ENCODE results near the gene SETD5.

Gene SETD5

DNA sequence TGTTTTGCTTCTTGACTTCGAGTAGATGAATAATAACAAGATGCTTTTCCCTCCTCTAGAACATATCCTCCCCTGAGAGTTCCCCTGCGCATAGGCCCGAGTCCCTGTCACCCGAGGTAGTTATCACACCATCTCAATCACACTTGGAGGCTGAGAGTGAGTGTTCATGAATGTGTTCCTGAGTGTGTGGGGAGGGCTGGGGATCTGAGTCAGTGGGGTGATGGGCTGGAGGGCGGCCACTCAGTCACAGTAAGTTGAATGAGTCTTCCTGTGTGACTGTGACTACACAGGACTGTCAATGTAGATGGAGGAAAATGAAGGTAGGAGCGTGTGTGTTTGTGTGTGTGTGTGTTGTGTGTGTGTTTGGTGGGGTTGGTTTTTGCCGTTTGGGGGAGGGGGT lies 71.0 kb downstream of the SETD5 start:
- no peak for DNase-seq

GRCh38 chr3:9469986-9470385 lies 72.6 kb downstream of the SETD5 start:
- DNase-seq = no peak

- DNase-seq = no peak
These were observed 76.2 kb downstream of the SETD5 start for GRCh38 chr3:9473496-9474065.

DNA sequence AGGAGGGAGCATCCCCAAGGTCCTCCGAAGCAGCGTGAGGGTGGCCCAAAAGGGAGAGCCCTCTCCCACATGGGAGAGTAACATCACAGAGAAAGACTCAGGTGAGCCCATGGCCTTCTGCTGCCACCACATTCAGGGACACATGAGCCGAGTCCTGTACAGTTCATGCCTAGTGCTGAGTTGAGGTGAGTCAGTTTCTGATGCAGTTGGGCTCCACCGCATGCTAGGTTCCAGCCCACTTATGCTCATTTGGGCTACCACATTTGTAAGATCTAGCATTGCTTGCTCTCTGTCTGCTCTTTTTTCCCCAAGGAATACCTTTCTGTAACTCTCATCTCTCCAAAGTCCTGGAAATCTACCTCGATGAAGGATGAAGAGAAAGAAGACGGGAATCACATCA lies 77.1 kb downstream of the SETD5 start:
- no peak for DNase-seq

DNA sequence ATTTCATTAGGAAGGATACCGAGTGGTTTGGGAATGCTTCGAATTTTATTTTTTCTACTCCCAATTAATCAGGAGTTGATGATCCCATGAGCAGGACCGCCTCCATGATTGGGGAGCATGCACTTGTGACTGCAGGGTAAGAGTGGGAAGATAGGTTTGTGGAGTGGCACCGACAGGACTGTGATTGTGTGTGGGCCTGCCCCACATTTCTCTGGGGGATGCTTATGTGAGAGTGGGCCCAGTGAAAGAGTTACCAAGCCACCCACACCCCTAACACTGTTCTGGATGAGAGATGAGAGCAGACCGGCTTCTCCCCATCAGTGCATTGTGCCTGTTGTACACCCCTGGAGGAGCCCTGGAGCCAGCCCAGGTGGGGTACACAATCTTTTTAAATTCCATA lies 79.5 kb downstream of the SETD5 start:
- DNase-seq = no peak

GRCh38 chr3:9480265-9480664 lies 82.8 kb downstream of the SETD5 start:
- no peak for DNase-seq

DNA sequence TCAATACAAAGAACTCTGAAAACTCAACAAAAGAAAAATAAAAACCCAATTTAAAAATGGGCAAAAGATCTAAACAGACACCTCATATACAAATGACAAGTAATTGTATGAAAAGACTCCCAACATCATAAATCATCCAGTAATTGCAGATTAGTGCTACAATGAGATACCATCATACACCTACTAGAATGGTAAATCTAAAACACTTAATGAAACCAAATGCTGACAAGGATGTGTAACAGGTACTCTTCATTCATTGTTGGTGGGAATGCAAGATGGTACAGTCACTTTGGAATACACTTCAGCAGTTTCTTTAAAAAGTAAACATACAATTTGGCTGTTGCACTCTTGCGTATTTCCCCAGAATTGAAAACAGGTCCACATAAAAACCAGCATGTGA lies 87.8 kb downstream of the SETD5 start:
- DNase-seq = no peak

DNA sequence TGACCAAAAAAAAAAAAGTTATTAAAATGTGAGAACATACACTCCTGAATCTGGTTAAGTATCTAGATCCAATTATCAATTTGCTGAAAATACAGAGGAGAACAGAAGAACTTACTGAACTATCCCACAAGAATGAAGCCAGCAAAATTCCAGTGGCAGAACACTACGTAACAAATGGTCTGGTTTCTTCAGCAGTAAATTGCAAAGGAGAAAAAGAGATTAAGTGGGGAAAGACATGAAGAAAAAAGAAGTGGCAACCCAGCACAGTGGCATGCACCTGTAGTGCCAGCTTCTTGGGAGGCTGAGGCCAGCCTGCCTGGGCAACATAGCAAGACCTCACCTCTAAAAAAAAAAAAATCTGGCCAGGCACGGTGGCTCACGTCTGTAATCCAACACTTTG lies 94.1 kb downstream of the SETD5 start:
- DNase-seq = no peak

DNA sequence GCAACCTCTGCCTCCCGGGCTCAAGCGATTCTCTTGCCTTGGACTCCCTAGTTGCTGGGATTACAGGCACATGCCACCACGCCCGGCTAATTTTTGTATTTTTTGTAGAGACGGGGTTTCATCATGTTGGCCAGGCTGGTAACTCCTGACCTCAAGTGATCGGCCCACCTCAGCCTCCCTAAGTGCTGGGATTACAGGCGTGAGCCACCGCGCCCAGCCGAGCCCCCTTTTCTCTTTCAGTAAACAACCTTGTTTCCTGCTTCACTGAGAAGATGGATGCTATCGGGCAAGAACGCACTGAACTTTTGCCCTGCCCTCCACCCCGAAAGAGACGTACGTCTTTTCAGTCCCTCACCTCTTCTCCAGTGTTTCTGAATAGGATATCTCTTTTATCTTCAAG lies 96.6 kb downstream of the SETD5 start:
- DNase-seq = peak; percentile 26

- DNase-seq = no peak
These were observed 99.5 kb downstream of the SETD5 start for GRCh38 chr3:9496893-9497292.

GRCh38 chr3:9497821-9498565 lies 100.6 kb downstream of the SETD5 start:
- DNase-seq = no peak

DNA sequence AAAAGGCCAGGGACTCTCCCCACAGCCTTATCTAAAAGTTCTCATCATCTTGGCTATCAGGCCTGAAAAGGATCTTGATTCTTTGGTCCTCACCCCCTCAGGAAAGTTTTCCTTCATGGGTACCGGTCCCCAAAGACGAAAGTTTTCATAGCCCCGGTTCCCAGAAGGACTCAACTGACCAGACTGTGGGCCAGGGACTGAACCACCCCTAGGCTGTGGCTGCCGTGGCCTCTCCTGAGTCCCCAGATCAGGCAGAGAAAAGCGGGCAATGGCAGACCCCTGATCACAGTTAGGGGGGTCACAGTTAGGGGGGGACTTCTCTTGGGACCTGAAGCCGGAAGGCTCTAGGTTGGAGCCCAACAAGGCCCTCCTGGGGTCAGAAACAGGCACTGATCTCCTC lies 101.4 kb downstream of the SETD5 start:
- DNase-seq = no peak

GRCh38 chr3:9499455-9500107 lies 102.2 kb downstream of the SETD5 start:
- no peak for DNase-seq

DNA sequence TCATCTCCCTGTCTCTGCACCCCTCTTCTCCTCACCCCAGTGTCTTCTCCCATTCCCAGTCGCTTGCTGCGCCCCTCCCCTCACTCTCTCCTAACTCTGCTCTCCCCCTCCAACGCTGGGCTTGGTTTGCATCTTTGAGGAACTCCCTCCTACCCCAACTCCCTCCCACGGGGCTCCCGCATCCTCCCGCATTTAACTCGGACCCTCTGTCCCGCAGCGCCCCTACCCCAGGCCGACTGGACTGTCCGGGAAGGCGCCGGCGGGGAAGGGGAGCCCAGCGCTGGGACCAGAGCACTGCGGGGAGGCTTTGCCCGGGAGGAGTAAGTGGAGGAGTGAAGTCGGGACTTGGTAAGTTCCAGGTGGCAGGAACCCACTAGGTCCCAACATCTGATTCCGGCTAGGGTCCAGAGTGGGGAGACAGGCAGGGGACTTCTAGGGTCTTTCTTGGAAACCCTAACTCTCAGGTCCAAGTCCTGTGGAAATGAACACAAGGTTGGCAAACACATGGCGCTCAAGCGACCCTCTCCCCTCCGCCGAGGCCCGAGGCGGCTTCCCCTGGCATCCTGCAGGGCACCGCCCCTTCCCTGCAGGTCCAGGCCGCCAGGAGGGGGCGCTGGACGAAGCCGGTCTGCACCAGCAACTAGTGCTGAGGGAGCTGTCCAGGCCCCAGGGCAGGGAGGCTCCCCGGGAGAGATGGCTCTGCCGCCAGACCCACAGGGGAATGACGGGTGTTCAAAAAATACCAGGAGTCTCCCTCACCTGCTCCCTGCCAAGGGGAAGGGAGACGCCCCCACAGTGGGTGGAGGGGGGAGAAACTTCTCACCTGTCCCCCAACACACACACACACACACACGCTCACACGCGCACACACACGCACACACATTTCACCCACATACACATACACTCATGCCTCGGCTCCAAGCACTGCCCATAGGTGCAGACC lies 103.0 kb downstream of the SETD5 start:
- peak; percentile 83 for DNase-seq

DNA sequence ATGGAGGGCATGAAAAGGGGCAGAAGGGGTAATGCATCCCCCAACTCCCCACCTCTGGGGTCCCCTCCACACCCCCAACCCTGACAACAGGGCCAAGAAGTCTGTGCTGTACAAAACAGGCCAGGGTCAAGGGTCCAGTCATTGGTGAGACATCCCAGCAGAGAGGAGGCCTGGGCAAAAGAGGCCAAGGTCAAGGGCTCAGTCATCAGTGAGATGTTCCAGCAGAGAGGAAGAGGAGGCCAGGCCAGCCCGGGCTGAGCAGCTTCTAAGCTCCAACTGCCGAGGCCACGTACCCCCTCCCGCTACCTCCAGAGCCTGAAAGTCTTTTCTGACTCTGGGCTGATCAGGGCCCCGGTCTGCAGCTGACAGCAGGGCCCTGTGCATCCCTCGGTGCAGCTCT lies 103.8 kb downstream of the SETD5 start:
- DNase-seq = no peak

GRCh38 chr3:9503283-9503682 lies 105.9 kb downstream of the SETD5 start:
- peak; percentile 91 for DNase-seq

DNA sequence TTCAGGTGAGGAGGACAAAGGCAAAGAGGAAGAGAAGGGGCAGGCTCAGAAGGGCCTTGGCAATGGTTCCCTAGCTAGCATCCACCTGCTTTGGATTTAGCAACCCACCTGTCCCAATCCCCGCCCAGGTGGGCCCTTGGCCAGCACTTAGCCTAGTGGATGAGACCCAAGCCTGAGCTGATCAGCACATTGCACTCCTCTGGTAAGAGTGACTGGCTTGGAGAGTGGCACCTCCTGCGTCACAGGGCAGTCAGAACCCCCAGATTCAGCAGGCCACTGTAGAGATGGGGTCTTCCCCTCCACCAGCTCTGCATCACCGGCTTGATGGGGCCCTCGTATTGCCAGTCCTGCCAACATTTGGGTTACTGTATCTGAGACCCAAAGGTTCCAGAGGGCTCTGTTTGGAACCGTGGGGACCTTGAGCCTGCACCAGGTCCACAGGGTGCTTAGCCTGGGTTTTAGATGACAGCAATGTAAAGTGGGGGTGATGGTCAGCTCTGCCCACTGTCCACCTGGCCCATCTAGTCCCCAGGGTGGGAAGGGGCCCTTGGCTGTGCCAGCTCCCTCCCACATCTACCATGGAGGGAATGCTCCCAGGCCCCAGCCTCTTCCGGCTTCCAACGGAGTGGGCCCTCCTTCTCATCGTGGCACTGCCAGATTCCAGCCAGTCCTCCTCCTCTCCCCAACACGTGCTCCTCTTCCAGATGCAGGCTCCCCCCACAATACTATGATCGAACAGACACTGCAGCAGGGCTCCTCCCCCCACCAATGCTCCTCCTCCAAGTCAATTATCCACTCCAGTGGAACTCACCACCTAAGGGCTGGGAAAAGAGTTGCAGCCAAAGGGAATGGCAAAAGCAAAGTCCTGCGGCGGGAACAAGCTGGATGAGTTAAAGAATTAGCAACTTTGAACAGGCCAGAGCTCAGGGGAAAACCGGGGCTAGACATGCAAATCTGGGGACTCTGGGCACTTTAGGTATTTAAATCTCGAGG lies 110.5 kb downstream of the SETD5 start:
- DNase-seq = no peak

DNA sequence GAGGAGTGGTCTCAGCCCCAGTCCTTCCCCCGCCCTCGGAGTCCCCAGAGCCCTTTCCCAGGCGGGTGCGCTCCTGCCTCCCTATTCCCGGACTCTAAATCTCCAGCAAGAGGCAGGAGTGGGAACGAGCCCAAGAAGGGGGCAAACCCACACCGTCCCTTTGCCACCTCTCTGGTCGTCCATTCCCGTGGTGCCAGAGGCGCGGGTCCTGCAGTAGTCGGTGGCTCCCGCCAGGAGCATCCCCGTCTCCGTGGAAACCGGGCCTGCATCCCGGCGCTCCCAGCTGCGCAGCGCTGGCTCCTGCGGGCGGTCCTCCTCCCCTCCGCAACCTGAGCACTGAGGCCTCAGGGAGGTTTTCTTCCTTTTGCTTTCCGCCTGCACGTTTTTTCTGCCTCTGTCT lies 111.4 kb downstream of the SETD5 start:
- DNase-seq = no peak

DNA sequence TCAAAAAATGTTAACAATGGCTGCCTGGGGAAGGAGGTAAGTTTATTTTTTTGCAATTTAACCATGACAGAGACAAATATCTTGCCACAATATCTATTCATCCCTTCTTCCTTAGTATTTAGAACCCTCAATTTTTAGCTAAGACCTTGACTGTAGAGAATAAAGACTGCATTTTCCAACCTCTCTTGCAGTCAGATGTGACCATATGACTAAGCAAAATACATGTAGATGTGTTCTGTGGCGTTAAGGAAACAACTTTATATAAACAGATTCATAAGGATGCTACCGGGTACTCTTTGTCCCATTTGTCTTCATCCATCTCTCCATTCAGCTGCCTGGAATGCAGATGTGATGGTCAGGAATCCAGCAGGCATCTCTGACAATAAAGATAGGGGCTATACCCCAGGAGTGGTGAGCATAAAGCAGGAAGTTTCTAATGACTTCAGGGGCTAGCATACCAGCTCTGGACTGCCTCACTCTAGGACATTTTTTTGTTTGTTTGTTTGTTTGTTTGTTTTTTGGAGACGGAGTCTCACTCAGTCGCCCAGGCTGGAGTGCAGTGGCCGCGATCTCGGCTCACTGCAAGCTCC lies 115.1 kb downstream of the SETD5 start:
- no peak for DNase-seq

DNA sequence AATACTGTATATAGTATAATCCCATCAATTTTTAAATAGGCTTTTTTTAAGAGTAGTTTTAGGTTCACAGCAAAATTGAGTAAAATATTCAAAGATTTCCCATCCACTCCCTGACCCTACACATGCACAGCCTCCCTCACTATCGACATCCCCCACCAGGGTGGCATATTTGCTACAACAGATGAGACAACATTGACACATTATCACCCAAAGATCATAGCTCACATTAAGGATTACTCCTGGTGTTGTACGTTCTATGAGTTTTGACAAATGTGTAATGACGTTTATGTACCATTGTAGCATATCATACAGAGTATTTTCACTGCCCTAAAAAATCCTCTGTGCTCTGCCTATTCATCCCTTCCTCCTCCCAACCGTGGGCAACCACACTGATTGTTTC lies 116.9 kb downstream of the SETD5 start:
- DNase-seq = no peak

- DNase-seq = no peak
These were observed 117.5 kb downstream of the SETD5 start for GRCh38 chr3:9514956-9515355.

DNA sequence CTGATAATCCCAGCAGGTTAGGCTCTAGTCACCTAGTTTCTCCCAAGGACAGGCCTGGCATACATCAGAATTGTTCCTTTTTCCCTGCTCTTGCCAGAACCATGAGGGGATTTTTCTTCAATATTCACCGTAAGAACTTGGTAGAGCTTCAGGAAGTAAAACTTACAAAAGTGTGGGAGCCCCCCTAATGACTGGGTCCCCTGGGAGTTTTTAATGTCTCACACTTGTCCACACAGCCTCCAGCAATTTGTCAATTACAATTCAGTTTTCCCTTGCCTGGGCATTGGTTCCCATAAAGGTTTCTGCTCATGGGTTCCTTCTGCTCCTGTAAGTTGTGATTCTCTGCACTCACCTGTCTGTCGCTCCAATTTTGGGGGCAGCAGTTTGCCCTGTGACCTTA lies 127.7 kb downstream of the SETD5 start:
- DNase-seq = no peak
